Activated CD4-positive, alpha-beta memory T cell treated with anti-CD3 and anti-CD28 coated beads for 36 hours (primary cell): ENCODE results near the gene PXYLP1. TPM values are rescaled to one million over a fixed set of nuclear protein-coding genes. Genes with fewer than 3 reads are reported as not detected.

Experiments used
- CTCF ChIA-PET: fragments of 350-600 bp; sonication (Branson Sonifier 250); formaldehyde crosslinking; loops from one replicate; lab custom pipeline; 2021; ENCODE audit warnings: antibody characterized with exemption, inconsistent platforms; lab: Charles Lee
- POLR2A ChIA-PET: fragments of 350-600 bp; sonication (Branson Sonifier 250); formaldehyde crosslinking; loops from one replicate; lab custom pipeline; 2021; ENCODE audit warnings: antibody characterized with exemption; lab: Charles Lee
- DNase-seq: peaks from one replicate; pipeline ENCODE4 v3.0.0-alpha.2; 2020
- H3K27ac Mint-ChIP-seq: one replicate; pipeline ENCODE4 v1.8.0; 2021; ENCODE audit warnings: mixed read lengths
- H3K27me3 Mint-ChIP-seq: one replicate; pipeline ENCODE4 v1.8.0; 2021; ENCODE audit warnings: mixed read lengths
- H3K36me3 Mint-ChIP-seq: one replicate; pipeline ENCODE4 v1.8.0; 2021; ENCODE audit warnings: mixed read lengths
- H3K4me1 Mint-ChIP-seq: one replicate; pipeline ENCODE4 v1.8.0; 2021; ENCODE audit warnings: low read depth, mixed read lengths
- H3K4me3 Mint-ChIP-seq: one replicate; pipeline ENCODE4 v1.8.0; 2021; ENCODE audit warnings: mild to moderate bottlenecking, mixed read lengths
- H3K9me3 Mint-ChIP-seq: one replicate; pipeline ENCODE4 v1.8.0; 2021; ENCODE audit warnings: mixed read lengths
- intact Hi-C: fragments of 100-400 bp; cut with micrococcal nuclease; formaldehyde crosslinking; loops from one replicate; pipeline ENCODE4 v1.15.1; 2023
- total RNA-seq, 2 experiments: library from RNA; stranded (reverse); gene quantifications; one replicate each; pipeline ENCODE4 v1.2.3, GENCODE V29; 2021

The PXYLP1 gene
- total RNA-seq, 2 experiments from 2014 or later, result 9.0 to 11.6 TPM

DNA sequence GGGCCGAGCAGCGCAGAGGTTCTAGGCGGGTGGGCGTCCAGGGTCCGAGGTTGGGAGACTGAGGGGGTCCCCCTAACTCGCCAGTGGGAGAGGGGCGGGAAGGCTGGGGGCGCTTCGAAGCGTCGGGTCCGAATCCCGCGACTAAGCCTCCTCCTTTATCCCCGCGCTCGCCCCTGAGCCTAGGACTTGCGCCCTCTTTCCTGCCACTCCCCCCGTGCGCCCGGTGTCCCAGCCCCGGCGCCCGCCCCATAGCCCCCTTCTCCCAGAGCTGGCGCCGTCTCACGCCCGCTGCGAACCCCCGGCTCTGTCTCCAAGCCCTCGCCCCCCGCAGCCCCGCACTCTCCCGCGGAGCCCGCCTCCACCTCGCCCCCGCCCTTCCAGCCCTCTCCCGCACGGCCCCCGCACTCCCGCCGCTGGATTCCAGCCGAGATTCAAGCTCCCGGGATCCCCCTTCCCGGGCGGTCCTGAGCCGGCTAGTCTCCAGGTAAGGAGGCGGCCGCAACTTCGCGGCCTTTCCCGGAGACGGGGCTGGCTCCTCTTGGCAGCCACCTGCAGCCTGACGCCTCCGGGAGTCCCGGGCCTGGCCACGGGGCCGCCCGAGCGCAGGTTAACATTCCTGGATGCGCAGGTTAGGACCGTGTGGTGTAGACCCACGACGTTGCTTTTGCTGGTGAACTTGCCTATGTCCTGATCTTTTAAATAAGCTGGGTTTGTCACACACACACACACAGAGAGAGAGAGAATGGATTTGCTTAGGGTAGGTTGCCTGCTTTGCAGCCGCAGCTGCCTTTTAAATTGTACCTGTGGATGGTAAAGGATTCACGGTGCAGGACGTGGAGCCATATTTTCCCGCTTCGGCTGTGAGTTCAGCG lies 563 bp downstream of the PXYLP1 start:
- no peak overlapping the region for H3K27ac Mint-ChIP-seq
- CTCF ChIA-PET, result interaction anchor here (0.6 to 5.3 kb wide), 41 partner anchors 9 to 329 kb away, joined by 3 to 84 read pairs (median 5); no protein-coding TSS in a partner anchor
- peaks cover 29% of the 10 kb centered on the region for H3K4me1 Mint-ChIP-seq
- H3K27me3 Mint-ChIP-seq, result no peaks in the 10 kb centered on the region
- no peaks in the 10 kb centered on the region for H3K36me3 Mint-ChIP-seq
- no peaks in the 10 kb centered on the region for H3K9me3 Mint-ChIP-seq
- intact Hi-C loops, result loop anchor here (1.0 to 5.0 kb wide), 4 partner anchors 24 to 225 kb away; no protein-coding TSS in a partner anchor
- peak overlapping the region; percentile 70 for H3K4me3 Mint-ChIP-seq
- peak; percentile 34 for DNase-seq
- POLR2A ChIA-PET, result interaction anchor here (0.7 to 2.6 kb wide), 10 partner anchors 11 to 223 kb away, joined by 3 to 21 read pairs (median 6); no protein-coding TSS in a partner anchor

DNA sequence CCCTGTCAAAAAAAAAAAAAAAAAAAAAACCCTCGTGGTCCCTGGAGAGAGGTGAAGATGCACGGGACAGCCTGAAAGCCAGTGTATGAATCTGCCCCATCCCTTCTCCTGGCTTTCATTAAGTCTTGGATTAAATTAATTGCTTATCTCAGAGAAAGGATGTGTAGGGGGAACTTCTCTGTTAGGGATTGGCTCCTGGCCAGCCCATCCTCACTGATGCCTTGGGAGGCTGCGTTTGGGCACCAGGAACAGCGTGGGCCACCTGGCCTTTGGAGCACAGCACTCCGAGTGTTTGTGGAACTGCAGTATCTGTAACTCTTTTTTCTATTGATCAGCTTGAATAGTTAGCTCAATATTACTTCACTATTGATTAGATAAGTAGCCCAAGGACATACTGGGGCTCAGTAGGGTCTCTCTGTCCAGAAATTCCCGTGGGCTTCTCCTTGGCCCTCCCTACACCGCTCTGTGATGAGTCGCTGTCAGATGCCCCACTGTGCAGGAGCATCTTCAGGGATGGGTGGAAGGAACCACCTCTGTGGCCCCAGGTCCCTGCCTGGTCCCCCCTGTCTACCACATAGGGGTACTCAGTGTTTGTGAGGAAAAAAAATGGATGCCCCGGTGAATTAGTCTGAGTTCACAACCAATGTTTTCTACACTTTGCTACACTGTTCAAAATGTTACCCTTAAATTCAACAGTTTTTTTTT lies 2.0 kb downstream of the PXYLP1 start:
- no peak overlapping the region for H3K27ac Mint-ChIP-seq
- intact Hi-C loops, result loop anchor here (5.0 kb wide), 1 partner anchor 224 kb away; no protein-coding TSS in a partner anchor
- no peak for DNase-seq
- CTCF ChIA-PET, result interaction anchor here (0.6 to 5.3 kb wide), 5 partner anchors 8 to 221 kb away, joined by 3 to 84 read pairs (median 31); no protein-coding TSS in a partner anchor
- POLR2A ChIA-PET, result interaction anchor here (2.3 to 2.6 kb wide), 2 partner anchors 22 to 34 kb away, joined by 18 to 21 read pairs; no protein-coding TSS in a partner anchor
- peaks cover 43% of the 10 kb centered on the region for H3K4me1 Mint-ChIP-seq
- no peak overlapping the region for H3K4me3 Mint-ChIP-seq
- peaks cover under 1% of the 10 kb centered on the region for H3K36me3 Mint-ChIP-seq
- no peaks in the 10 kb centered on the region for H3K9me3 Mint-ChIP-seq
- H3K27me3 Mint-ChIP-seq, result no peaks in the 10 kb centered on the region

DNA sequence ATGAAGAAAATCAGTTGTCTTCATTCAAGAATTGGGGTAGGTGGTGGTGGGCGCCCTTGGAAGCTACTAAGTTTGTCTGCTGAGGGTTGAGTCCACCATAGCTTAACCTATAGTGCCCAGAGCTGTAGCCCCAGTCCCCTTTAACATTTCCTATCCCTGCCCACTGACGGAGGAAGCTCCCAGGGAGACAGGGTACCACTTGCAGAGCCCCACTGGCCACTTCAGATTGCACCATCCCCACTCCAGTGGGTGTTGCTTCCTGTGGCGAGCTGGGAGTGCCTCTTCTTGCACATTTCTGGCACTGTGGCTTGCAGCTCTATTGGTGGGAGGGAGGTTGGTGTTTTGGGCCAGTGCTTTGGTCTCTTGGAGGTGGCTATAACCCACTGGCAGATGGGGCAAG lies 2.7 kb downstream of the PXYLP1 start:
- H3K4me1 Mint-ChIP-seq, result peaks cover 48% of the 10 kb centered on the region
- no peaks in the 10 kb centered on the region for H3K9me3 Mint-ChIP-seq
- H3K27me3 Mint-ChIP-seq, result no peaks in the 10 kb centered on the region
- peaks cover 3% of the 10 kb centered on the region for H3K36me3 Mint-ChIP-seq
- H3K4me3 Mint-ChIP-seq, result no peak overlapping the region
- no peak overlapping the region for H3K27ac Mint-ChIP-seq
- ChIA-PET POLR2A (no interaction called here), CTCF (interaction anchor here (1.1 to 5.3 kb wide), 3 partner anchors 21 to 221 kb away, joined by 4 to 84 read pairs (median 8); no protein-coding TSS in a partner anchor)
- DNase-seq, result no peak
- intact Hi-C loops, result loop anchor here (5.0 kb wide), 1 partner anchor 223 kb away; no protein-coding TSS in a partner anchor

DNA sequence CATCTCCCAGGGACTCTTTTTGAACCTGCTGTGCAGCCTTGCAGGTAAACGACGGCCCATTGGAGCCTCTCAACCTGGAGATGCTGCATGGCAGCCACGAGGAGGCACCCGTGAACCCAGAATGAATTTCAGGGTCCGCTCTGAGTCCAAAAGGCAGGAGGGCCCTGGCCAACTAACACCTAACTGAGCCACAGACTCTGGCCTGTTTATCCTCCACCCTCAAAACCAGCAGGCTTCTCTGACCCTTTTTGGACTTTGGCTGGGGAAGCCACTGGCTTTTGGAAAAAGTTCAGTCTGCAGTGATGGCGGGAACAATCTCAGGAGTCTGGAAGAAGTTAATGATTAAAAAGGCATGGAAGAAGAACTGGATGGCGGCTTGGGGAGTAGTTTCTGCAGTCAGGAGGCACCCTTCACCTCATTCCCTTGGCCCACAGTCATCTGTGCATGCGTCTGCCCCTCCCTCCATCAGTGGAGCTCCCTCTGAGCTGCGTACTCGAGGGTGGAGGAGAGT lies 4.1 kb downstream of the PXYLP1 start:
- POLR2A ChIA-PET, result no interaction called here
- intact Hi-C loops, result loop anchor here (2.0 kb wide), 1 partner anchor 141 kb away; no protein-coding TSS in a partner anchor
- H3K27ac Mint-ChIP-seq, result no peak overlapping the region
- CTCF ChIA-PET, result interaction anchor here (1.4 to 5.3 kb wide), 4 partner anchors 19 to 67 kb away, joined by 3 to 84 read pairs (median 8); no protein-coding TSS in a partner anchor
- H3K36me3 Mint-ChIP-seq, result peaks cover 3% of the 10 kb centered on the region
- H3K27me3 Mint-ChIP-seq, result no peaks in the 10 kb centered on the region
- no peaks in the 10 kb centered on the region for H3K9me3 Mint-ChIP-seq
- no peak for DNase-seq
- H3K4me1 Mint-ChIP-seq, result peaks cover 40% of the 10 kb centered on the region
- H3K4me3 Mint-ChIP-seq, result no peak overlapping the region

DNA sequence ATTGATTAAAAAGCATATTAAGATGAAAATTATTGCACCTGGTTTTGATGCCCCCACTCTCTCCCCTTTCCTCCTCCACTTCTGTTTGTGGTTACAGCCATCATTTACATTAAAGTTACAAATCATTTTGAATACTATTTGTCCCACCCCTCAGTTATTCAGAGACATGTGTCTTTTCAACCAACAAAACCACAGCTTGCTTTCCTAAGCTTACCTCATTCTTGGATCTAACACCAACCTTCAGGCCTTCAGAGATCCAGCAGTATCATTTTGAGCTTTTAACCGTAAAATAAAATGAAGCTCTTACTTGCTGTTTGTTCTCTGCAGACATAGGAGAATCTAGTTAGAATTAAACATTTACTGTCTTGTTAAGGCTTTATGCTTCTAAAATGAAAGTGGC lies 4.7 kb downstream of the PXYLP1 start:
- H3K9me3 Mint-ChIP-seq, result no peaks in the 10 kb centered on the region
- CTCF ChIA-PET, result interaction anchor here (1.4 to 2.9 kb wide), 4 partner anchors 19 to 66 kb away, joined by 3 to 12 read pairs (median 6); no protein-coding TSS in a partner anchor
- H3K4me1 Mint-ChIP-seq, result peaks cover 37% of the 10 kb centered on the region
- intact Hi-C loops, result loop anchor here (2.0 kb wide), 1 partner anchor 140 kb away; no protein-coding TSS in a partner anchor
- H3K4me3 Mint-ChIP-seq, result no peak overlapping the region
- H3K27me3 Mint-ChIP-seq, result no peaks in the 10 kb centered on the region
- H3K36me3 Mint-ChIP-seq, result peaks cover 3% of the 10 kb centered on the region
- no peak overlapping the region for H3K27ac Mint-ChIP-seq
- POLR2A ChIA-PET, result no interaction called here
- no peak for DNase-seq

DNA sequence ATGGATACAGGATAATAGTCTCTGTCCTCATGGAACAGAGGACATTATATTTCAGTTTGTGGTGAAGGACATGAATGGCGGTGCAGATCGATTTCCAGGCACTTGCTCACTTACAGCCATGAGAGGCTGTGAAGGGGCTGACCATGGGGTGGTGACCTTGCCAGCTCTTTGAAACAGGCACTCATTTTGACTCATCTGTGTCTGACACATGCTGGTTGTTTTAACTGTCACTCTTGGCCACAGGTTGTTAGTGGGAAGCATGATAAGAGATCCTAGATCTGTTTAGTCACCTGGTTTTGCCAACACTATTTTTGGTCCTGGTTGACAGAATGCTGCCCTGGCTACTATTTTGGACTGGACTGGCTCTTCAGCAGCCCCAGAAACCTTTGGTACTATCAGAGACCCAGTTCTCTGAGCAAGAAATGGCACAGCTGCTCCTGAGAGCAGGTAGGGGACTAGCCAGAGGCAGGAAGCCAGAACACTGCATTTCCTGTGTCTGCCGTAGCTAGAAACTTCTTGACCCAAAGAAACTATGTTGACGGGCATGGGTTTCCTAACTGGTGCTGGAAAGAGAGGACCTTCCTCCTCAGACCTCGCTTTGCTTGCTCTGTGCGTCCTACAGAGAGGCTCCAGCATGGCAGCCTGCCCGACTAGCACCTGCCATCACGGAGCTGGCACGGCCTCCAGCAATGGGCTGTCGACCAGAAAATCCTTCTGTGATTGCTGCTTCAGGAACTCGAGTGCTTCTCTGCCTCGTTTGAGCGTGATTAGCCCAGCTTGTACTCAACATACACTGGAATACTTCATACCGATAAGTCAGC lies 6.3 kb downstream of the PXYLP1 start:
- POLR2A ChIA-PET, result no interaction called here

DNA sequence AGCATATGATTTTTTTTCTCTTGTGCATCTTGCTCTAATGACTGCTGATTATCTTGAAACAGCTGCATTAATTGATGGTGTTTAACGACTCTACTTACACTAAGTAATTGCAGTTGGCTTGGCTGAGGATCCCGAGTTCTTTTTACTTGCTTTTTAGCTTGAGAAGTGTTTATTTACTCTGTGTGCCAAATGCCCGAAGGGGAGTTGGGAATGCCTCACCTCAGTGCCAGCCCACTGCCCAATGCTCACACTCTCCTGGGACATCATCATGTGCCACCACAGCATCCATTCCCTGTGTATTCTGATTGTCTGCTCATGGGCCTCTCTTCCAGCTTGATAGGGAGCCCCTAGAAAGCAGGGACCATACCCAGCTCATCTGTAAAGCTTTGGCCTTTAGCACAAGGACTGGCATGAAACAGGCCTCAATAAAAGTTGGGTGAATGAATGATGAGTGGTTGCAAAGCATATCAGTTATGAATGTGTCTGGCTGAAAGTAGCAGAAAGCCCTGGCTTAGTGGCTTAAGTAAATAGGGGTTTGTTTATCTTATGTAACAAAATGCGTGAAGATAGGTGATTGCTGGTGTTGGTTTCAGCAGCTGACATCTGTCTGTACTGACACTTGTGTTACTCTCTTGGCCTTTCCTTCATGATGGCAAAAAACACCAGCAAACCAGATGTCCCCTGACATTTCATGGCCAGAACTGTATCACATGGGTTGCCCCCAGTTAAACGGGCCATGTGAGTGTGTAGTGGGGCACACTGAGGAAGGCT lies 8.1 kb downstream of the PXYLP1 start:
- Mint-ChIP-seq H3K4me3 (no peak overlapping the region), H3K27ac (no peak overlapping the region)
- intact Hi-C loops, result no loop called here

More for the DNA sequence above, 6.3 kb downstream of the PXYLP1 start:
- Mint-ChIP-seq H3K9me3 (no peaks in the 10 kb centered on the region), H3K27ac (peak overlapping the region; percentile 65), H3K27me3 (no peaks in the 10 kb centered on the region), H3K36me3 (peaks cover 3% of the 10 kb centered on the region), H3K4me1 (peaks cover 38% of the 10 kb centered on the region), H3K4me3 (peak overlapping the region; percentile 4)
- peak; percentile 67 for DNase-seq
- CTCF ChIA-PET, result interaction anchor here (0.6 to 2.9 kb wide), 8 partner anchors 11 to 204 kb away, joined by 3 to 12 read pairs (median 4); no protein-coding TSS in a partner anchor
- intact Hi-C loops, result loop anchor here (2.0 kb wide), 1 partner anchor 139 kb away; no protein-coding TSS in a partner anchor

DNA sequence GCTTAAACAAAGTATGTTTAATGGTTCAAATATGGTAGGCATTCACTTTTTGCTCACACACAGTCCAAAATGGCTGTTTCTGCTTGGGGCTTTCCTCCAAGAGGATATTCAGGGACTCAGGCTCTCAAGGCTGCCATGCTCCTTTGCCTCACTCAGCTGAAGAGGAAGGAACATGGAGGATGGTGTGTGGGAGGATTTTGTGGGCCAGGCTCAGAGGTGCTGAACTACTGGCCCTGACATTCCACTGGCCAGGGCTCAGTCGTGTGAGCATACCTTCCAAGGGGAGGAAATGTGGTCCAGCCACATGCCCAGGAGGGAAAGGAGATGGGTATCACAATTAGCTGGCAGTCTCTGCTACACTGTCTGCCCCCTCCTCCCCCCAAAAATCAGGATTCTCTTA lies 8.7 kb downstream of the PXYLP1 start:
- Mint-ChIP-seq H3K4me1 (peaks cover 38% of the 10 kb centered on the region), H3K27ac (no peak overlapping the region), H3K4me3 (no peak overlapping the region), H3K9me3 (no peaks in the 10 kb centered on the region), H3K36me3 (peaks cover 3% of the 10 kb centered on the region), H3K27me3 (no peaks in the 10 kb centered on the region)
- intact Hi-C loops, result no loop called here
- DNase-seq, result no peak
- CTCF ChIA-PET, result interaction anchor here (1.4 to 4.5 kb wide), 2 partner anchors 8 to 15 kb away, joined by 3 to 31 read pairs; partner anchors contain the start of gene PXYLP1
- POLR2A ChIA-PET, result no interaction called here

More for the DNA sequence above, 8.1 kb downstream of the PXYLP1 start:
- no peaks in the 10 kb centered on the region for H3K27me3 Mint-ChIP-seq
- no peaks in the 10 kb centered on the region for H3K9me3 Mint-ChIP-seq
- peaks cover 40% of the 10 kb centered on the region for H3K4me1 Mint-ChIP-seq
- H3K36me3 Mint-ChIP-seq, result peaks cover 3% of the 10 kb centered on the region
- POLR2A ChIA-PET, result no interaction called here
- no peak for DNase-seq
- CTCF ChIA-PET, result interaction anchor here (0.9 to 4.5 kb wide), 3 partner anchors 7 to 65 kb away, joined by 3 to 31 read pairs (median 3); partner anchors contain the start of gene PXYLP1

DNA sequence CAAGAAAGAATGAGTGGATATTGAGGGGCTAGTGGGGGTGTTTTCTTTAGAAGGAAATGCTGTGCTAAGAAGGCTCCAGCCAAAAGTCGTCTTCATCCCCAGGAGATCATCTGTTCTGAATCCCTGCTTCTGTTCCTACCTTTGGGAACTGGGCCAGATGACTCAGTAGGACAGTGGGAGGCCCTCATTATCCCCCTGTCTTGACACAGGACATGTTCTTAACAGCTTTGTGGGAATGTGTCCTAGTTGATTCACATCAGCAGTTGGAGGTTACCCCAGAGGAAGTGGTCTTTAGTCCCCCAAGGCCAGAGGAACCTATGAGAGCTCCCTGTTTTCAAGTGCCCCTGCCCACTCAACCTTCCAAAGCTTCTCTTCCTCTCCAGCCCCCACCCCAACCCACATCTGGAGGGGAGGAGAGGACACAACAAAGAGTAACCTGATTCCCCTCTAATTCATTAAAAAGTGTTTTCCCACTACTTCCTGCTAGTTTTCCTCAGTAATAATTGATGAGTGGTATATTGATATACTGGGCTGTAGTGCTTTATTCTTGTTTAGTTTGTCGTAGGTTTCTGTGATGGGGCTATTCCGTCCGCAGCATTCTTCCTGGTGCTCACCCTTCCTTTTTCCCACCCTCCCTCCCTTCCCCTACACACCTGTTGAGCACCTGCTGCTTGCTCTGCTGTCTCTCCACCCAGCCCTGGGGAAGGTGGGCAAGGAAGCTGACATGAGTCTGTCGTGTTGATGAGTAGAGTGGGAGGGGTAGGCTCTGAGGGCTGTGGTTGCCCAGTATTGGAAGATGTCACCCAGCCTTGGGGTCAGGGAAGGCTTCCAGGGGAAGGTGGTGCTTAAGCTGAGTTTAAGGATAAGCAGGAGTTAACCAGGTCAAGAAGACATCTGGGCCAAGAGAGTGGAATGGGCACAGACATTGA lies 9.3 kb downstream of the PXYLP1 start:
- intact Hi-C loops, result no loop called here
- peaks cover 3% of the 10 kb centered on the region for H3K36me3 Mint-ChIP-seq
- H3K9me3 Mint-ChIP-seq, result no peaks in the 10 kb centered on the region
- H3K27ac Mint-ChIP-seq, result no peak overlapping the region
- H3K4me1 Mint-ChIP-seq, result peaks cover 38% of the 10 kb centered on the region
- ChIA-PET POLR2A (no interaction called here), CTCF (interaction anchor here (1.4 to 4.5 kb wide), 2 partner anchors 9 to 14 kb away, joined by 3 to 31 read pairs; partner anchors contain the start of gene PXYLP1)
- H3K4me3 Mint-ChIP-seq, result no peak overlapping the region
- no peak for DNase-seq
- H3K27me3 Mint-ChIP-seq, result no peaks in the 10 kb centered on the region
